OCI-LY1 (cell line): ENCODE measurements around the gene NKX1-1.

Experiments
- H2AFZ ChIP-seq: fragments of 200-600 bp; sonication (generic), shearing (Covaris generic); 2 replicates; pipeline ENCODE4 v1.6.0; 2014; ENCODE audit warnings: antibody characterized with exemption, mild to moderate bottlenecking, low read length
- H3F3A ChIP-seq: fragments of 200-600 bp; sonication (generic), shearing (Covaris generic); 2 replicates; pipeline ENCODE4 v1.6.0; 2014; ENCODE audit warnings: mild to moderate bottlenecking, antibody characterized with exemption, low read length, moderate library complexity; ENCODE audit not compliant: insufficient read depth
- H3K27ac ChIP-seq: fragments of 200-600 bp; sonication (generic); 2 replicates; pipeline ENCODE4 v1.5.1; 2014; ENCODE audit warnings: low read length, mixed run types, mild to moderate bottlenecking, low read depth; ENCODE audit not compliant: poor library complexity, severe bottlenecking
- H3K27me3 ChIP-seq: fragments of 200-600 bp; sonication (generic); 2 replicates; pipeline ENCODE4 v1.6.0; 2014; ENCODE audit warnings: antibody characterized with exemption, mild to moderate bottlenecking, low read length, moderate library complexity; ENCODE audit not compliant: insufficient read depth
- H3K36me3 ChIP-seq: fragments of 200-600 bp; sonication (generic); 2 replicates; pipeline ENCODE4 v1.6.1; 2014; ENCODE audit warnings: mild to moderate bottlenecking, antibody characterized with exemption, low read length, moderate library complexity, mixed read lengths; ENCODE audit not compliant: insufficient read depth
- H3K4me1 ChIP-seq: fragments of 200-600 bp; sonication (generic); 2 replicates; pipeline ENCODE4 v1.5.1; 2014; ENCODE audit warnings: mild to moderate bottlenecking, low read length, moderate library complexity; ENCODE audit not compliant: insufficient read depth, severe bottlenecking
- H3K4me2 ChIP-seq: fragments of 200-600 bp; sonication (generic), shearing (Covaris generic); 2 replicates; pipeline ENCODE4 v1.6.1; 2014; ENCODE audit warnings: low read length
- H3K4me3 ChIP-seq: fragments of 200-600 bp; sonication (generic); 2 replicates; pipeline ENCODE4 v1.5.1; 2014; ENCODE audit warnings: low read length, low read depth, mild to moderate bottlenecking, mixed read lengths; ENCODE audit not compliant: poor library complexity, severe bottlenecking
- H3K79me2 ChIP-seq: fragments of 200-600 bp; shearing (Covaris generic); 2 replicates; pipeline ENCODE4 v1.6.1; 2016; ENCODE audit warnings: mixed run types, low read length, mixed read lengths; ENCODE audit not compliant: insufficient read depth
- H3K9ac ChIP-seq: fragments of 200-600 bp; sonication (generic), shearing (Covaris generic); 2 replicates; pipeline ENCODE4 v1.6.1; 2014; ENCODE audit warnings: mild to moderate bottlenecking, low read length, mixed read lengths
- H3K9me2 ChIP-seq: fragments of 200-600 bp; sonication (generic), shearing (Covaris generic); 2 replicates; pipeline ENCODE4 v1.6.1; 2014; ENCODE audit warnings: low read depth, mild to moderate bottlenecking, low read length, mixed read lengths
- H3K9me3 ChIP-seq: fragments of 200-600 bp; shearing (Covaris generic); 2 replicates; pipeline ENCODE4 v1.6.1; 2014; ENCODE audit warnings: low read length, mixed read lengths
- H4K20me1 ChIP-seq: fragments of 200-600 bp; sonication (generic), shearing (Covaris generic); 2 replicates; pipeline ENCODE4 v1.6.0; 2016; ENCODE audit warnings: mild to moderate bottlenecking, low read length; ENCODE audit not compliant: insufficient read depth
- CTCF ChIP-seq: fragments of 200-600 bp; sonication (generic), shearing (Covaris generic); IDR thresholded peaks from 2 replicates; pipeline ENCODE4 v1.5.1; 2017; ENCODE audit warnings: mild to moderate bottlenecking, antibody characterized with exemption, low read length, moderate library complexity, mixed read lengths
- EZH2 ChIP-seq: fragments of 200-600 bp; sonication (generic), shearing (Covaris generic); IDR thresholded peaks from 2 replicates; pipeline ENCODE4 v1.8.0; 2017; ENCODE audit warnings: borderline replicate concordance, mixed run types, mild to moderate bottlenecking, antibody characterized with exemption, low read length, moderate library complexity, mixed read lengths

NKX1-1 gene

GRCh38 chr4:1416948-1417260 is 10.7 kb upstream of the NKX1-1 start:
- H3K27me3 ChIP-seq: no peaks in the 10 kb centered on the region
- no peak overlapping the region for H3K4me2 ChIP-seq
- H4K20me1 ChIP-seq: no peaks in the 10 kb centered on the region
- no peak overlapping the region for H3K9ac ChIP-seq
- H2AFZ ChIP-seq: no peak overlapping the region
- no peaks in the 10 kb centered on the region for H3K9me2 ChIP-seq
- H3K4me3 ChIP-seq: no peak overlapping the region
- no peaks in the 10 kb centered on the region for H3F3A ChIP-seq
- no peaks in the 10 kb centered on the region for H3K36me3 ChIP-seq
- no peaks in the 10 kb centered on the region for H3K9me3 ChIP-seq
- no peak overlapping the region for H3K27ac ChIP-seq
- H3K79me2 ChIP-seq: no peaks in the 10 kb centered on the region
- TF ChIP-seq CTCF: no peak
- no peak for TF ChIP-seq EZH2
- H3K4me1 ChIP-seq: no peaks in the 10 kb centered on the region

GRCh38 chr4:1416051-1416947 is 10.1 kb upstream of the NKX1-1 start:
- Histone ChIP-seq H3K27me3 (no peaks in the 10 kb centered on the region), H4K20me1 (no peaks in the 10 kb centered on the region), H3K4me3 (no peak overlapping the region), H3K27ac (no peak overlapping the region), H3K36me3 (no peaks in the 10 kb centered on the region), H3K4me2 (no peak overlapping the region), H2AFZ (no peak overlapping the region), H3K9me2 (no peaks in the 10 kb centered on the region), H3F3A (no peaks in the 10 kb centered on the region), H3K4me1 (no peaks in the 10 kb centered on the region), H3K79me2 (no peaks in the 10 kb centered on the region), H3K9ac (no peak overlapping the region), H3K9me3 (no peaks in the 10 kb centered on the region)
- TF ChIP-seq EZH2 (no peak), CTCF (no peak)

- no peak for TF ChIP-seq EZH2
- TF ChIP-seq CTCF: no peak
- H3K9me3 ChIP-seq: no peaks in the 10 kb centered on the region
Observed at GRCh38 chr4:1415681-1415981, 9.4 kb upstream of the NKX1-1 start.

More at GRCh38 chr4:1415681-1415981, 9.4 kb upstream of the NKX1-1 start:
- H4K20me1 ChIP-seq: no peaks in the 10 kb centered on the region
- H3K27me3 ChIP-seq: no peaks in the 10 kb centered on the region
- H3K4me2 ChIP-seq: no peak overlapping the region
- H3K9ac ChIP-seq: no peak overlapping the region
- no peaks in the 10 kb centered on the region for H3K79me2 ChIP-seq
- H3K4me1 ChIP-seq: no peaks in the 10 kb centered on the region
- no peaks in the 10 kb centered on the region for H3K9me2 ChIP-seq
- H2AFZ ChIP-seq: no peak overlapping the region
- H3K36me3 ChIP-seq: no peaks in the 10 kb centered on the region
- no peak overlapping the region for H3K27ac ChIP-seq
- no peak overlapping the region for H3K4me3 ChIP-seq
- H3F3A ChIP-seq: no peaks in the 10 kb centered on the region
